ENCODE results near the gene MLEC.

GRCh38 chr12:120739821-120740613 lies 53.1 kb downstream of the MLEC start:
- TF ChIP-seq POLR2A (IDR thresholded peaks at IDR 0.05; ENCODE audit: low read depth, low read length) (no peak), POLR2AphosphoS5 (IDR thresholded peaks at IDR 0.05; ENCODE audit: low read depth, low read length) (no peak)
